GM18870 (cell line): Measurements from ENCODE around the gene TBRG4.
"Not testable (repeated sequence)": the region's sequence is repeated elsewhere in the genome, so short reads cannot be mapped to it uniquely, and the experiment has no call there.

Source experiments
- ATAC-seq: cut with Tn5 transposase; IDR thresholded peaks from one replicate; pipeline ENCODE4 v1.9.1; 2021; ENCODE audit warnings: moderate library complexity; ENCODE audit not compliant: unreplicated experiment

TBRG4 gene

DNA sequence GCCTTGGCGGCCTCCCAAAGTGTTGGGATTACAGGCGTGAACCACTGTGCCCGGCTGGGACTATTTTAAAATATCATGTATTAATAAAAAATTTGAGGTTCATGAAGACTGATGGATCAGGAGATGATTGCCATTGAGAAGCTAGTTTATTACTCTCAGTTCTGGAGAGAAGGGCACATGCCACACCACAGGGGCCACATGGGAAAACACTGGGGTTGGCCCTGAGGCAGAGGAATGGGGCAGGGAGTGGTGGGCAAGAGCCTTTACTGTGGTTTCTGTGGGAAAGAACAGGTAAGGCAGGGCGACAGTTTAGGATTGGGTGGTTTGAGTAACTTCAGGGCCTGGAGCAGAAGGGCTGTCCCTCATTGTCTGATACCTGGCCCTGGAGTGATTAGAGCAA, 6.8 kb upstream of the TBRG4 start:
- ATAC-seq: no peak

DNA sequence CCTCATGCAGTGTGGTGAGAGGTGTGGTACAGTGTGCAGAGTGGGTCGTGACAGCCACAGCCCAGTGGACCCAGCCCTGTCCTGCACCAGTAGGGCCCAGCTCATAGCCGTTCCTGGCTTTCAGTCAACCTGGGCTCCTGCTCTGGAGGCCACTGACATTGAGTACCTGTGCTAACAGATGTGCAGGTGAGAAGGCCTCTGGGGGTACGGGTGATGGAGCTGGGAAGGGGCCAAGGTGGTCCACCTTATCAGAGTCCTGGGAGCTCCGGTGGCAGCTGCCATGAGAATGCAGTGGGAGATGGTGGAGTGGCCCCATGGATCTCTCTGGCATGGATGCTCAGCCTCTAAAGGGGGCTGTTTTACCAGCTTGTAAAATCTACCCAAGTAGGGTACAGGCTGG, 6.1 kb upstream of the TBRG4 start:
- ATAC-seq: no peak

DNA sequence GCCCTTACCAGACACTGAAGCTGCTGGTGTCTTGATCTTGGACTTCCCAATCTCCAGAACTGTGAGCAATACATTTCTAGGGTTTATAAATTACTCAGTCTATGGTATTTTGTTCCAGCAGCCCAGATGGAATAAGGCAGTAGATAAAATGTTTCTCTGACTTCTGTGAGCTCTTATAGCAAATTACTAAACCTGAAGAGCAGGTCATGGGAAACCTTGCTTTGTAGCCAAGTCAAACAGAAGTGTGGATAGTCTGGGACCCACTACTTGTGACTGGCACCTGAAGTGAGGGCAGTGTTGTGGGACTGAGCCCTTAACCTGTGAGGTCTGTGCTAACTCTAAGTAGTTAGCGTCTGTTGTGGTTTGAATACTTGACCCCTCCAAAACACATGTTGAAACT, 4.6 kb upstream of the TBRG4 start:
- ATAC-seq: no peak

DNA sequence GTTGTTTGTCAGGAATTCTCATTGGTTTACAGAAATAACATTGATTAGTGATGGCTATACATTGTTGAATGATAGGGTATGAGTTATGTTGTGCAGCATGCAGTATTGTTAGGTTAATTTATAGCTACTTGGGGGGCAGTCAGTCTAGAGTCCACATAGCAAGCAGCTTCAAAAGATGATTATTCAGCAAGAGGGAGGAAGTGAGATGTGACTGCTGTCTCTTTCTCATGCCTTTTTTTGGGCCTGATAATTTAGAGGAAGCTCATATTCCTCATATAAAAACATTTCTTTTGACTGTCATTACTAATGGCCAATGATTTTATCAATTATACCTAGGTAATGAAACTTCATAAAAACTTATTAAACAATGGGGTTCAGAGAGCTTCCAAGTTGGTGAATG, 3.4 kb upstream of the TBRG4 start:
- no peak for ATAC-seq

DNA sequence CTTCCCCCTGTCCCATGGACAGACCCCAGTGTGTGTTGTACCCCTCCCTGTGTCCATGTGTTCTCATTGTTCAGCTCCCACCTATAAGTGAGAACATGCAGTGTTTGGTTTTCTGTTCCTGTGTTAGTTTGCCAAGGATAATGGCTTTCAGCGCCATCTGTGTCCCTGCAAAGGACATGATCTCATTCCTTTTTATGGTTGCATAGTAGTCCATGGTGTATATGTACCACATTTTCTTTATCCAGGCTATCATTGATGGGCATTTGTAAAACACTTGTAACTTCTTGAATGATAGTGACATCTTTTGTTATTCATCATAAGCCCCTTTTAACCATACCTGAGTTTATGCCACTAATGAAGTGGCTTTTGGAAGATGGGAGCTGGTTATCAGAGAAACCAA, 2.8 kb upstream of the TBRG4 start:
- ATAC-seq: not testable (repeated sequence)

DNA sequence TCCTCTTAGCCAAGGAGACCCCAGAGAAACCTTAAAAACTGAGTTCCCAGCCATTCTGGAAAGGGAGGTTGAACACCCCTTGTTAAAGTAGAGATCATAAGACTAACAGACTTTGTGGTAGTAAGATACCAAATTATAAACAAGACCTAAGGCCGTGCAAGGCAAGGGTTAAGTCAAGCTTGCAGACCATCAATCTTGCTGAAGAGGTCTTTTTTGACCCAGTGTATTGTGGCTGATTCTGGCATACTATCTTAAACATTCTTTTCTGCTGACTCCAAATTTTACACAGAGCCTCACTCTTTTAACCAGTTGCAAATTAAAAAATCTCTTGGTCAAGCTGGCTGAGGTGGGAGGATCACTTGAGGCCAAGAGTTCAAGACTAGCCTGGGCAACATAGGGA, 1.2 kb upstream of the TBRG4 start:
- ATAC-seq: no peak

DNA sequence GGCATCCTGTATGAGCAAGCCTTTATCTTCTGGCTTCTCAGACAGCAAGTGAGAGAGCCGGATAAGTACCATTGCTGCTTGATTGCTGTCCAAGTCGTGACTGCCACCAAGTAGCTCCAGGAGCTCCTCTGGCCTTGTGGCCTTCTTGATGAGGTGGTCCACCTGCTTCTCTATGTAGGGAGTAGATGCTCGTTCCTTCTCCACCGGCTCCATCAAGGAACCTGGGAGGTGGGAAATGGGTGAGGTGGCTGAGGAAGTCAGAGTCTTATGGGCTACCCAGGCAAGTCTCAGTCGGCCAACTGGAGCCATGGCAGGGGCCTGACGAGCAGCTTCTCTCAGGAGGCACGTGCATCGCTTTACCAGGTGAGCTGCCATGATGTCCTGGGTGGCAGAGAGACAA, 2.6 kb downstream of the TBRG4 start:
- no peak for ATAC-seq

DNA sequence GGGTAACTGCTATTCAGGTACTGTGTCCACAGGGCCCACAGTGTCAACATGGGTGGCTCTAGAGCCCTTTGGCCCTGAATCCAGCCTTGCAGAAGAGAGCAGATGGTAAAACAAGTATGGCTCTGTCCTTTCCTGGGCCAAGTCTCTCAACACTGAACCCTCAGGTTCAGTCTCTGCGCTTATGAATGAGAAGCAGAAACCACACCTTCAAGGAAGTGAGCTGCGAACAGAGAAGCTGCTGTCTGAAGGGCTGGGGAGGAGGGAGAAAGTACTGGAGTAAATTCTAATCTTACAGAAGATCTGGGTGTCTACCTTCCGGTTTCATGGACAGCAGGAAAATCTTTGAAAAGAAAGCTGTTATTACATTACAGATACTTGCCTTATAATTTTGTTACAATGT, 4.1 kb downstream of the TBRG4 start:
- no peak for ATAC-seq

DNA sequence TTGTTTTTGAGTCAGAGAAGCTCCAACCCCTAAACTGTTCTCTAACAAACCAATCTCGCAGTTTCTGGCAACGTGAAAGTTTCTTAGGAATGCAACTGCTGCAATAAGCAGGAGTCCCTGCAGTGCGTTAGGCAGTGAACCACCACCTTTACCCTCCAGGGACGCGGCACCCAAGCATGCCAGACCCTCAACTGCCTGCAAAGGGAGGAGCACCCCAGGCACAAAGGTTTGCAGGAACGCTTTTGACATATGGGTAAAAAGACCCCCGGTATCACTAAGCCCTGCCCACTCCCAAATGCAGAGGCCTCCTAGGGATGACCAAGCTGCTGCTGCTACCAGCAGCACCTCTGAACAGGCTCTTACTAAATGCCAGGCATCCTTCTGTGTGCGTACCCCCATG, 4.7 kb downstream of the TBRG4 start:
- no peak for ATAC-seq

DNA sequence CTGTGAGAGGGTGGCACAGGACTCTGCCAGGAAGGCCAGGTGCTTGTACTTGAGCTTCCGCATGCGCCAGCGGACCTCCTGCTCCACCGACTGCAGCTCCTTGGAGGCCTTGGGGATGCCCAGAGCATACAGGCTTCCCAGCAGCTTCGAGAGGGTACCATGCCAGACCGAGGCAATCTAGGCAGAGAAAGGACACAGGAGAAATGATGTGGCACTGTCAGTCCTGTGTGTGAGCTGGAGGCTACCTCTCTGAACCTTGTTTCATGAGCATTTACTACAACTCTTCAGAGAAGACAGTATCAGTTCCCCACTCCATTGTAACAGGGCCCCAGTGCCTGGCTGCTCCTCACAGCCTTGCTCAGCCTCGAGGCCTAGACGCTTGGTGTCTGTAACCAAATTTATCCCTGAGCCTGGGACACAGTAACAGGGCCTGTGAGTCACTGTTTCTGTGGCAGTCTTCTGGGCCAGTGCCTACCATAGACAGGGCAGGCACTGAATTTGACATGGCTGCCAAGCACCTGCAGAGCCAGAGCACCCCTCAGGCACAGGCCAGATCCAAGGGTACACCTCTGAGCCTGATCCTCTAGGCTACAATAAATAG, 5.8 kb downstream of the TBRG4 start:
- no peak for ATAC-seq

DNA sequence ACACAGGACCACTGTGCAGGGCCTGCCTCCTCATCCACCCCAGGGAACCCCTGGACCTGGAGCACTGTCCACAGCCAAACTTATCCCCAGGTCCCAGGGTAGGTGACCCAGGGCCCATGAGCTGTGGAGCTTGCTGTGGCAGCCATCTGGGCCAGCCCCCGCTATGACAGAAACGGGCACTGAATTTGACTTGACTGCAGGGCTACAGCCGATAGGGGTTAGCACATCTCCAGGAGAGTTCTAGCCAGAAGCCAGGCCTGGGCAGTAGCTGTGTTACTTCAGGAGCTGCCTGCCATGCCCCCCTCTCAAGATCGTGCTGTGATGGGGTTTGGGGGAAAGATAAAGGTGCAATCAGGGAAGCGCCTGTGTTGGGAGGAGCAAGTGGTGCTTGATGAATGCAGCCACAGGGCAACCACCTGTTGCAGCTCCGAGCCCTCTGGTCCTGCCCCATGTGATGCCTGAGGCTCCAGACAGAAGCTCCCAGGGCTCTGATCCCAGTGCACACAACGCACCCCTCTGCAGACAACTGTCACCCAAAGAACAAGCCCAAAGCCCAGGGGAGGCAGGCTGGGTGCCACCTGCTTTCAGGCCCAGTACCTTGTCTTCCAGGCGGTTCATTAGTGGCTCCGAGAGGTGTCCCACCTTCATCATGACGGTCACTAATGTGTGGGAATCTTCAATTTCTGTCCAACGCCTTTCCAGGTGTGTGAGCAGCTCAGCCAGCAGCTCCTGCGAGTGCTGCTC, 6.5 kb downstream of the TBRG4 start:
- ATAC-seq: no peak

DNA sequence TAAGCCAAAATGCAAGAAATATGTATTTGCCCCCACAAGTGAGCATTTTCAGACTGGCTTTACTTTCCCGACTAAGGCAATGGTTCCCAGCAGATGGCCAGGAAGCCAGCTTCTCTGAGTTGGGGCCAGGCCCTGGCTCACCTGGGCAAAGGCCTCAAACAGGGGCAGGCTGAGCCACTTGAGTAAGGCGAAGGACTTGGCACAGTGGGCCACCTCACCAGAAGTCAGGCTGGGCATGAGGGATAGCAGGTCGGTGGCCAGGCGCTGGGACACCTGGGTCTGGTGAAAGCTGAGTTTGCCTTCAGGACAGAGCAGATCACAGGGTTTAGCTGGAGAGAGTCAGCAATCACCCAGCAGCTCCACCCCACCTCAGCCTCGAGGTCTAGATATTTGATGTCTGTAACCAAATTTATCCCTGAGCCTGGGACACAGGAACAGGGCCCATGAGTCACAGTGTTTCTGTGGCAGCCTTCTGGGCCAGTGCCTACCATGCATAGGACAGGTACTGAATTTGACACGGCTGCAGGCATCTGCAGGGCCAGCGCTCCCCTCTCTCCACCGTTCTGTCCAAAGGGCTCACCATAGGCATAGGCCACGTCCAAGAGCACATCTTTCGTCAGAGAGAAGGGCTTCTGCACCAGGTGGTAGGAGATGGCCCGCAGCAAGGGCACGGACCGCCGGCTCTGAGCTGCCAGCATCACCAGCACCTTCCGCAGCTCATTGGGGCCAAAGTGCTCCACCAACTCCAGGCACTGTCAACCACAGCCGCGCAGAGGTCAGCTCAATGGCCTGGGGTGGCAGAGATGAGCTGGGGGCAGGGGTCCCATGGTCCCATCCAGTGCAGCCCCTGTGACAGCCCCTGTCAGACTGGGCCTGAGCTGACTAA, 7.3 kb downstream of the TBRG4 start:
- ATAC-seq: no peak

DNA sequence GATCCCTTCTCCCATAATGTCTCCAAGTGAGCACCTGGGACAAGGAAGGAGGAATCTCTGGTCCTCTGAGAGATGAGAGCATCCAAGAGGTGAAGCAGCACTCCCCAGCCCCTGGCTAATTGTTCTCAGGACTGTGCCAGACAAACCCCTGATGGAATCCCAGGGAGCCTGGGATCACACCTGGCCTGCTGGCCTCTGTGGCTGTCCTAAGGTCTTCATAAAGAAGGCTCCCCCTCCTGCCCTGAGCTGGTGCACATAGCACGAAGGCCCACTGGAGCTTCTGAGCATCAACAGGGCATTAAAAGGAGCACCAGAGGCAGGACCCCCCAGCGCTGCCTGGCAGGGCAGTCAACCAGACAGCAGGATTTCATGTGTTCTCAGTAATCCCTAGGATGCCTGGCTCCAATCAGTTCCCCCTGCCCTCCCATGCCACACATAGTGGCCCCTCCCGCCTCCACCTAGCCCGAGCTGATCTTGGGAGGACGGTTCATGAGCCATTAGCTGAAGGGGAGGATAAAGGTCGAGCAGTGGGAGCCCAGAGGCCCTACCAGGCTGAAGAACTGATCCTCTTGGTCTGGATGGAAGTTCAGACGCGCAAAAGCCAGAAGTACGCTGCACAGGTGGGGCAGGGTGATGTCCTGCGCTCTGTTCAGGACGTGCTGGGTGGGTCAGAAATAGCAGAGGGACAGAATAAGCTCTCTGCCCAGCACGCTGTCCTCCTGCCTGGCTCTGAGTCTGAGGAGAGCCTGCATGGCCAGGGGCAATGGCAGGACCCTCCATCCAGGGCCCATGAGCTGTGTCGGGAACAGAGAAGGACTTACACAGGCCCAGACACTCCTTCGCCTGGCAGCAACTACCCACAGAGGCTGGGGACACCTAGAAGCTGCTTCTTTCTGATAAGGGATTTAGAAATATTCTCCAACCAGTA, 8.4 kb downstream of the TBRG4 start:
- no peak for ATAC-seq

DNA sequence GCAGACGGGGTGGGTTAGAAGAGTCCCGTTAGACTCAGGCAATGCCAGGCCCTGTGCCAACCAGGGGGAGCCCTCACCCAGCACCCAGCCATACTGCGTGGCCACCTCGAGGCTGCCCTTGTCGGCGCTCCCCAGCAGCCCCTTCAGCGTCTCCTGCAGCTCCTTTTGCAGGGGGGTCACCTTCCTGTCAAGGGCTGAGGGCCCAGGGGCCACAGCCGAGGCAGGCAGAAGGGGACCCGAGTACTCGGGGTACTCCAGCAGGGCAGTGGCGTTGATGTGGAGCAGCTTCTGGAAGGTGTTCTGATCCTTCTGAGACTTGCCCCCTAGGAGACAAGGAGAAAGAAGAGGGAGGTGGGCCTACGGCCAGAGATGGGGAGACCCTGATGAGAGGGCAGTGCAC, 9.7 kb downstream of the TBRG4 start:
- ATAC-seq: no peak

DNA sequence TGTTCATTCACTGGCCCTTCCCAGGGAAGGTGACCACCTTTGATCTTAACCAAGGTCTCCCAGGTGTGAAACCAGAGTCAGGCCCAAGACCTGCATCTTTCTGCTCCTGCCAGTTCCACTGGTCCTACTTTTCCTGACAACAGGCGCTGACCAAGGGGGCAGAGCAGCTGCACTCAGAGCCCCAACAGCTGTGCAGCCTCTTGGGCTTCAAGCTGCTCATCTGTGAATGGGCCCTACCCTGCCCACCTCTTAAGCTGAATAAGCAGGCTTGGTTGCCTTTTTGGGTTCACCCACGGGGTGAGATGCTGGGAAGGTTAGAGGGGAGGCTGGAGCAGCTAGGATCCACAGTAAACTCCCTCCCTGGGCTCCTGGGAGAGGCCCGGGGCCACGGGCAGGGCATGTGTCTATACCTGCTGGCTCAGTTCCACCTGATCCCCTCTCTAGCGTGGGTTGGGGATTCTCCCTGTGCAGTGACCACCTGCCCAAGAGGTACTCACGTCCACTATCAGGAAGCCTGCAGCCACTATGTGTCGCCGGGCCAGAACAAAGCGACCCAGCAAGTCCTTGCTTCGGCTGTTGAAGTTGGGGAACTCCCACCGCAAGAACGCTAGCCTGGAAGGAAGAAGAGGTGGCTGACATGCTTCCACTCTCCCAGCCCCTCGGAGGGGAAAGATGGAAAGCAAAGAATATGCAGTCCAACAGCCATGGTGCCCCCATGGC, 10.6 kb downstream of the TBRG4 start:
- ATAC-seq: no peak

DNA sequence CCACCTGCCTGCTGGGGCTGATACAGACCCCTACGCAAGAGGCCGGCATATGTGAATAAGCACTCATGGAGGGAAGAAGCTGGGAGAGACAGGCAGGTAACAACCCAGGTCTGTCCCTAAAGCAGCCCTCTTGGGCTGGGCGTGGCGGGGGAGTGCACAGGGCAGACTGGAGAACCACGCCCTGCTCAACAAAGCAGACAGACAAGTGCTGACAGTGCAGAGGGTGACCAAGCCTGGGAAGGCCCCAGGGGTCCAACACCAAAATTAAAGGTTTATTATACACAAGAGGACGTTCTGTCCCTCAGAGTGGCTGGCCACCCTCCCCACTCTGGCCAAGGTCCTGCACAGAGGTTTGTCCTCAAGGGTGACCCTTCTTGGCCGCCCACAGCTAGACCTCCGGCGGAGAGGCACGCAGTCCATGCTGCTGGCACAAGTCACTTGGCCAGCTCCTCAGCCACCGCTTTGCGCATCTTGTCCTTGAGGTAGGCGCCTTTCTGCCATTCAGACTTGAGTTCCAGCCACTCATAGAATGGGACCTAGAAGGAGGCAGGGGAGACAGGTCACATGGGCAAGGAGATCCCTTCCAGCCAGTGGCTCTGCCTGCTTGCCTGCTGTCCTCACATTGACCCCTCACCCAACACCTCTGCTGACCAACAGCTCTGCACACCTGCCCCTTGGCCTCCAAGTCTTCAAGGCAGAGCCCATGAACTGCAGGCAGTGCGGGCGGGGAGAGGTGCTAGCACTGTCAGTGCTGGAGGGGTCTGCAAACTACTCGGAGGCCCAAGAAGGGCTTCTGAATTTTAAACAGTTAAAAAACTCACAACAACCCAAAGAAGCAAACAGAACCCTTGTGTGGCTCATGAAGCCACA, 11.4 kb downstream of the TBRG4 start:
- no peak for ATAC-seq

DNA sequence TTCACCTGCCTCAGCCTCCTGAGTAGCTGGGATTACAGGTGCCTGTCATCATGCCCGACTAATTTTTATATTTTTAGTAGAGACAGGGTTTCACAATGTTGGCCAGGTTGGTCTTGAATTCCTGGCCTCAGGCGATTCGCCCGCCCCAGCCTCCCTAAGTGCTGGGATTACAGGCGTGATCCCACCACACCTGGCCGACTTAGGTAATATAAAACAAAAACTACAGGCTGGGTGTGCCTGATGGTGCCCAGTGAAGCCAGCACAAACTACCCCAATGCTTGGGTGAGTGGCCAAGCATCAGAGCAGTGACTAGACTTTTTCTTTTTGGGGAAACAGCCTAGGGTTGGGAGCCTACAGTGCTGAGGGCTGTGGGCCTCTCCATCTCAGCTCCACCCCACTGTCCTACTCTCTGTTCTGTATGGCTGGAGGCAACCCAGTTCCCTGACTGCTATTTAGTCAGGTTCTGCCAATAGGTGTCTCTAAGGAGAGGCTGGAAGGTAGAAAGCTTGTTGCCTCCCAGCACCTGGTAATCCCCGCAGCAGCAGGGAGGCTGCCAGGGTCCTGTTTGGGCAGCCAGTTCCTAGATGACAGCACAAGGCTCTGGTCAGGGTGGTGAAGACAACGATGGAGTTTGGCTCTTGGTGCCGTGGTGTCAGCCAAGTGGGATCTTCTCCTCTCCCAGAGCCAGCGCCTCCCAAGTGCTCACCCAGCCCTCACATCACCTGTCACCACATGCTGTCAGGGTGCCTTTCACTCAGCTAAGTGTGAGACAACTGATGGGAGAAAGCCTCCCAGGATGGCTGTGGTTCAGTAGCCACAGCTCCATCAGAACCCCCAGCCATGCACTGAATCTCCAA, 12.3 kb downstream of the TBRG4 start:
- no peak for ATAC-seq

DNA sequence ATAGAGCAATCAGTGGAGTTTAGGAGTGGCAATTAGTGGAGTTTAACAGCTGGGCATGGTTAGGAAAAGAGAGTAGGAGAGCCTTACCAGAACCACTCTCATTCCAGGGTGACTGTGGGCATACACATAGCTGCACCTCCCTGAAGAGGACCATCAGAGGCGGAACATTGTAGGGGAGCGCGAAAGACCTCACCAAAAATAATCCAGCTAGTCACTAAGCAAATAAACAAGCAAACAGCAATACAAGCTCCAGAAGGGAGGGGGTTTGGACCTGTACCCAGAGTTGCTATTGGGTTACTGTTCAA, 18.6 kb downstream of the TBRG4 start:
- no peak for ATAC-seq
